ENCODE data around the gene GABBR2.

DNA sequence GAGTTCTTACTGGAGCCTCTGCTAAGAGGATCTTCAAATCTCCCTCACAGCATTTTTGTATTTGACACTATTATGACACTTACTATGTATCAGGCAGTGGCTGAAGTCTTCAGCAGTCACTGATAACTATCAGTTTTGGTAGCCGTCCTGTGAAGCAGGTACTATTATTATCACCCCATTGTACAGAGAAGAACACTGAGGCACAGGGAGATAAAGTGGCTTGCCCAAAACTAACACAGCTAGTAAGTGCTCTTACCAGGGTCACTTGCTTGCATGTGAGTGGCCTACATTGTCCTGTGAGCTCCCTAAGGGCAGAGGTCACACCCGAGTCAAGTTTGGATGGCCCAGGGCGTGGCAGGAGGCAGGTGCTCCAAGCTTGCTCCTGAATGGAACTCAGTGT is 16.8 kb downstream of the GABBR2 start:
- TF ChIP-seq, protein P1, sequence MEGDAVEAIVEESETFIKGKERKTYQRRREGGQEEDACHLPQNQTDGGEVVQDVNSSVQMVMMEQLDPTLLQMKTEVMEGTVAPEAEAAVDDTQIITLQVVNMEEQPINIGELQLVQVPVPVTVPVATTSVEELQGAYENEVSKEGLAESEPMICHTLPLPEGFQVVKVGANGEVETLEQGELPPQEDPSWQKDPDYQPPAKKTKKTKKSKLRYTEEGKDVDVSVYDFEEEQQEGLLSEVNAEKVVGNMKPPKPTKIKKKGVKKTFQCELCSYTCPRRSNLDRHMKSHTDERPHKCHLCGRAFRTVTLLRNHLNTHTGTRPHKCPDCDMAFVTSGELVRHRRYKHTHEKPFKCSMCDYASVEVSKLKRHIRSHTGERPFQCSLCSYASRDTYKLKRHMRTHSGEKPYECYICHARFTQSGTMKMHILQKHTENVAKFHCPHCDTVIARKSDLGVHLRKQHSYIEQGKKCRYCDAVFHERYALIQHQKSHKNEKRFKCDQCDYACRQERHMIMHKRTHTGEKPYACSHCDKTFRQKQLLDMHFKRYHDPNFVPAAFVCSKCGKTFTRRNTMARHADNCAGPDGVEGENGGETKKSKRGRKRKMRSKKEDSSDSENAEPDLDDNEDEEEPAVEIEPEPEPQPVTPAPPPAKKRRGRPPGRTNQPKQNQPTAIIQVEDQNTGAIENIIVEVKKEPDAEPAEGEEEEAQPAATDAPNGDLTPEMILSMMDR (optimal IDR thresholded peaks at IDR 0.05 in 1 of 3, IDR thresholded peaks at IDR 0.05 in 1 of 3, conservative IDR thresholded peaks at IDR 0.05 in 1 of 3; ENCODE audit: extremely low read depth in 1 of 3, insufficient read depth in 2 of 3, low read length in 3 of 3): no peak
- TF ChIP-seq EZH2 (IDR thresholded peaks at IDR 0.05; ENCODE audit: low read length): no peak
